Vagina (tissue), 2 donors: Measurements from ENCODE around the gene TMC4. TPM values are rescaled to one million over a fixed set of nuclear protein-coding genes. Genes with fewer than 3 reads are reported as not detected.

Source experiments
- DNase-seq, 2 donors: peaks; one replicate each; pipeline ENCODE4 v3.0.0-alpha.2; 2017; ENCODE audit errors: extremely low spot score in 2 of 2
- H3K27ac ChIP-seq: fragments of 200-600 bp; sonication (generic); one replicate; pipeline ENCODE4 v1.5.1; 2019
- H3K27me3 ChIP-seq: fragments of 200-600 bp; sonication (generic); one replicate; pipeline ENCODE4 v1.5.1; 2019
- H3K36me3 ChIP-seq, 2 donors: fragments of 200-600 bp; sonication (generic); one replicate each; pipeline ENCODE4 v1.5.1; 2017 to 2019
- H3K4me1 ChIP-seq: fragments of 200-600 bp; sonication (generic); one replicate; pipeline ENCODE4 v1.5.1; 2019
- H3K4me3 ChIP-seq, 2 donors: fragments of 200-600 bp; sonication (generic); 1 replicate in 1 of 2; 2 replicates in 1 of 2; pipeline ENCODE4 v1.5.1; 2016 to 2019
- H3K9me3 ChIP-seq: fragments of 200-600 bp; sonication (generic); one replicate; pipeline ENCODE4 v1.5.1; 2019
- POLR2A ChIP-seq, 2 donors: fragments of 450-650 bp; IDR thresholded peaks; one replicate each; pipeline ENCODE4 v1.6.1; 2017; ENCODE audit warnings: antibody characterized with exemption in 2 of 2, mild to moderate bottlenecking in 2 of 2, moderate library complexity in 2 of 2
- POLR2AphosphoS5 ChIP-seq, 2 donors: sonication (generic); formaldehyde crosslinking; IDR thresholded peaks; one replicate each; pipeline ENCODE4 v1.9.0; 2017; ENCODE audit warnings: antibody characterized with exemption in 2 of 2, mild to moderate bottlenecking in 2 of 2, low read depth in 1 of 2; ENCODE audit not compliant: insufficient read depth in 1 of 2
- intact Hi-C: fragments of 100-400 bp; cut with DNase I; formaldehyde crosslinking; loops from one replicate; pipeline ENCODE4 v1.15.1; 2023
- total RNA-seq: library from RNA; depleted of rRNA; stranded (reverse); fragments of >200 nt; gene quantifications from one replicate; pipeline ENCODE4 v1.2.3, GENCODE V29; 2016
- TF ChIP-seq, protein P1 (sequence below), 3 experiments: fragments of 450-650 bp in 2 of 3; fragments of 200-600 bp in 1 of 3; sonication (generic) in 1 of 3; IDR thresholded peaks; one replicate each; pipeline ENCODE4 v1.5.1; 2017 to 2019; ENCODE audit warnings: antibody characterized with exemption in 3 of 3, mild to moderate bottlenecking in 2 of 3, moderate library complexity in 2 of 3

The TMC4 gene
- total RNA-seq, 1 donor from 2014 or later: 22.3 TPM

DNA sequence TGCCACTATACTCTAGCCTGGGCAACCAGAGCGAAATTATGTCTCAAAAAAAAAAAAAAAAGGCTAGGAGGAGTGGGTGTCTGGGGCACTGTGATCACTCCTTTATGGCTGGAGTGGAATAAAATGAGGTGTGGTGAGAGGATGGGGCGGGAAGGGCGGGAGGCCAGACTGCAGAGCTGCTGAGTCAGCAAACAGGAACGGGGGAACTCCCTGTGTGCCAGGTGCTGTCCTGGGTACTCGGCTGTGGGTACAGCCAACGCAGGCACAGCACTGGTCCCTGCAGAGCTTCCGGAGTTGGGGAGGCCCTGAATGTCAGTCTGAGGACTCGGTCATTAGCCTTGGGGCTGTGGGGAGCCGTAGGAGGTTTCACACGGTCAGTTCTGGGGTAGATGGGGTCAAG is 51.7 kb downstream of the TMC4 start:
- peaks cover 10% of the 10 kb centered on the region for H3K4me1 ChIP-seq
- intact Hi-C loops: no loop called here
- peaks cover 0 to 79% of the 10 kb centered on the region in 2 donors for H3K36me3 ChIP-seq
- H3K27ac ChIP-seq: no peak overlapping the region
- TF ChIP-seq POLR2AphosphoS5 (IDR thresholded peaks at IDR 0.05; ENCODE audit: insufficient read depth in 1 of 2, low read depth in 1 of 2): no peak
- TF ChIP-seq, protein P1, sequence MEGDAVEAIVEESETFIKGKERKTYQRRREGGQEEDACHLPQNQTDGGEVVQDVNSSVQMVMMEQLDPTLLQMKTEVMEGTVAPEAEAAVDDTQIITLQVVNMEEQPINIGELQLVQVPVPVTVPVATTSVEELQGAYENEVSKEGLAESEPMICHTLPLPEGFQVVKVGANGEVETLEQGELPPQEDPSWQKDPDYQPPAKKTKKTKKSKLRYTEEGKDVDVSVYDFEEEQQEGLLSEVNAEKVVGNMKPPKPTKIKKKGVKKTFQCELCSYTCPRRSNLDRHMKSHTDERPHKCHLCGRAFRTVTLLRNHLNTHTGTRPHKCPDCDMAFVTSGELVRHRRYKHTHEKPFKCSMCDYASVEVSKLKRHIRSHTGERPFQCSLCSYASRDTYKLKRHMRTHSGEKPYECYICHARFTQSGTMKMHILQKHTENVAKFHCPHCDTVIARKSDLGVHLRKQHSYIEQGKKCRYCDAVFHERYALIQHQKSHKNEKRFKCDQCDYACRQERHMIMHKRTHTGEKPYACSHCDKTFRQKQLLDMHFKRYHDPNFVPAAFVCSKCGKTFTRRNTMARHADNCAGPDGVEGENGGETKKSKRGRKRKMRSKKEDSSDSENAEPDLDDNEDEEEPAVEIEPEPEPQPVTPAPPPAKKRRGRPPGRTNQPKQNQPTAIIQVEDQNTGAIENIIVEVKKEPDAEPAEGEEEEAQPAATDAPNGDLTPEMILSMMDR (IDR thresholded peaks at IDR 0.05): no peak
- H3K4me3 ChIP-seq: no peak overlapping the region
- no peaks in the 10 kb centered on the region for H3K9me3 ChIP-seq
- no peaks in the 10 kb centered on the region for H3K27me3 ChIP-seq
- no peak for DNase-seq

DNA sequence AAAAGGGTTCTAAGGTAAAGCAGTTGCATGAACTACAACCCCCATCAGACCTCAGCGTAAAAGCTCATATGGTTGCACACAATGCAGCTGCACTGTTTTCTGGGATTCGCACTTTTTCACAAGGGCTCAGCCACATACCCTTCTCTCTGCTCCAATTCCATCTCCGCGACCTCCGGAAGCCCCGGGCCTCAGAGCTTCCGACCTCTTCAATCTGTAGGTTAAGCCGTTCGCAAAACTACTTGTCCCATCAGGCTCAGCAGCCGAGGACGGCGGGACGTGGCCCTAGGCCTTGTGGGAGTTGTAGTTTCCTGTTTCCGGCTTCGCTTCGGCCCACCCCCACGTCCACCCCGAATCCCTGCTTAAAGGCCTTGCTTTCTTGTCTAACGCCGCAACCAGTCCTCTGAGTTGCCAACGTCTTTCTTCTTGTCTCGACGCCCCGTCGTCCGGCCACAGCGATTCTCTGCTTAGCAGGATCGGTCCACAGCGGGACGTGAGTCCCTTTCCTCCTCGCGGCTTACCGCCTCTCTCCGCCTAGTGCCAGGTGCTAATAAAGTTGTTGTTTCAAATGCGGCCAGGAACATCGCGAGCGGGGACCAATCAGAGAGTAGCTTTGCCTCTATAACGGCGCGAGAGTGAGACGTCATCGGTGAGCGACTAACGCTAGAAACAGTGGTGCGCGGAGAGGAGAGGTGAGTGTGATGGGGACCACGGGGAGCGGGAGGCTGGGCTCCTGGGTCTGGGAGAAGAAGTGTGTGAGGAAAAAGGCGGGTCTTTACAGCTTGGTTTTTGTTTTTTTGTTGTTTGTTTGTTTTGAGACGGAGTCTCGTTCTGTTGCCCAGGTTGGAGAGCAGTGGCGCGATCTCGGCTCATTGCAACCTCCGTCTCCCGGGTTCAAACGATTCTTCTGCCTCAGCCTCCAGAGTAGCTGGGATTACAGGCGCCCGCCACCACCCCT is 57.6 kb downstream of the TMC4 start, which contains the start of the genes PRPF31 and TFPT:
Gene PRPF31, plus strand, starts transcription at position 646 of the 955 bp plus-strand sequence. CDS start 2,525 bp downstream, outside the sequence.
Gene TFPT, minus strand, starts transcription at position 549 of the 955 bp plus-strand sequence. Its CDS starts 388 bp downstream, at position 161.
- Histone ChIP-seq H3K4me3 (peak within 1 kb of the TSS; percentile 69 to 74), H3K36me3 (peaks cover 0 to 29% of the 10 kb centered on the region in 2 donors), H3K27ac (peak within 1 kb of the TSS; percentile 87), H3K9me3 (no peaks in the 10 kb centered on the region), H3K4me1 (peaks cover 28% of the 10 kb centered on the region), H3K27me3 (no peaks in the 10 kb centered on the region)
- intact Hi-C loops: no loop called here
- TF ChIP-seq POLR2A (IDR thresholded peaks at IDR 0.05) (peak in 1 of 2 donors; percentile 25), POLR2AphosphoS5 (IDR thresholded peaks at IDR 0.05; ENCODE audit: insufficient read depth in 1 of 2, low read depth in 1 of 2) (peak; percentile 99 to 100)
- TF ChIP-seq, protein P1 (IDR thresholded peaks at IDR 0.05): no peak
- DNase-seq: peak in 1 of 2 donors; percentile 97

DNA sequence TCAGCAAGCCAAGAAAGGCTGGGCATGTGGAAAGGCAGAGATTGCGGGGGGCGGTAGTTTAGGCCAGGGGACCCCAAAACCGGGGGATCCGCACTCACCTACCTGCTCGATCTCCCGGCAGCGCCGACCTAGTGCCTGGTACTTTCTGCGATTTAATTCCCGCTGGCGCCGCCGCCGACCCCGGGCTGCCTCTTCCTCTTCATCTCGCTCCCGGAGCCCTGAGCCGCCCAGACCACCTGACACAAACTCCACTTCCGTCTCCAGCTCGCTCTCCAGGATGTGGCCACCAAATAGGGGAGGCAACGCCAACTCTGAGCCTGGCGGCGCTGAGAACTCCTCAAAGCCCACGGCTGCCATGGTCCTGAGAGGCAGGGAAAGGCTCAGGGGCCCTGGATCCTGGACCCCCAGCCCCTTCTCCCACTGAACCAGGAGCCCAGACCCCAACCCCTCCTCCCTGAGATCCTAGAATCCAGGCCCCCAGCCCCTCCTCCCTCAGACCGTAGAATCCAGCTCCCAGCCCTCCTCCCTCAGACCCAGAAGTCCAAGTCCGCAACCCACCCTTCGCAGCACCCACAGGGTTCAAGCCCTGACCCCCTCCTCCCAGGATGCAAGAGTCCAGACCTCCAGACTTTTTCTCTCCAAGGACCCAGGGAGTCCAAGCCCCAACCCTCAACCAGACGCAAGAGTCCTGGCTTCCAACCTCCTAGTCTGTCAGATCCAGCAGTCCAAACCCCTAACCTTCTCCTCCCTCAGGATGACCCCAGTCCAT is 58.4 kb downstream of the TMC4 start:
- Histone ChIP-seq H3K27ac (peak overlapping the region; percentile 87), H3K4me1 (peaks cover 28% of the 10 kb centered on the region), H3K9me3 (no peaks in the 10 kb centered on the region), H3K27me3 (no peaks in the 10 kb centered on the region), H3K4me3 (peak overlapping the region; percentile 69 to 74), H3K36me3 (peaks cover 0 to 28% of the 10 kb centered on the region in 2 donors)
- no peak for DNase-seq
- TF ChIP-seq, protein P1 (IDR thresholded peaks at IDR 0.05): no peak
- TF ChIP-seq POLR2A (IDR thresholded peaks at IDR 0.05): no peak
- no peak for TF ChIP-seq POLR2AphosphoS5 (IDR thresholded peaks at IDR 0.05; ENCODE audit: insufficient read depth in 1 of 2, low read depth in 1 of 2)
- intact Hi-C loops: no loop called here

Other genes with a start within 250 kb of the TMC4 start
- not detected for gene CACNG8, start 210.2 kb downstream of the TMC4 start, total RNA-seq
- not detected for gene CACNG6, start 181.5 kb downstream of the TMC4 start, total RNA-seq
- gene VSTM1, start 109.3 kb downstream of the TMC4 start, total RNA-seq: not detected
- not detected for gene TARM1, start 91.8 kb downstream of the TMC4 start, total RNA-seq
- gene OSCAR, start 72.4 kb downstream of the TMC4 start, total RNA-seq: 1.2 TPM
- 79.3 TPM for gene NDUFA3, start 70.3 kb downstream of the TMC4 start, total RNA-seq
- 13.0 TPM for gene TFPT, start 57.5 kb downstream of the TMC4 start, total RNA-seq
- 44.4 TPM for gene PRPF31, start 57.4 kb downstream of the TMC4 start, total RNA-seq
- 17.7 TPM for gene CNOT3, start 35.4 kb downstream of the TMC4 start, total RNA-seq
- 5.4 TPM for gene LENG1, start 13.4 kb downstream of the TMC4 start, total RNA-seq
- 76.6 TPM for gene MBOAT7, start 16.4 kb upstream of the TMC4 start, total RNA-seq
- gene TSEN34, start 18.1 kb upstream of the TMC4 start, total RNA-seq: 52.3 TPM
- gene RPS9, start 27.7 kb upstream of the TMC4 start, total RNA-seq: 1,892 TPM
- 20.4 TPM for gene LILRB3, start 49.8 kb upstream of the TMC4 start, total RNA-seq
- gene LILRA6, start 69.6 kb upstream of the TMC4 start, total RNA-seq: 1.5 TPM
- gene LILRB5, start 84.1 kb upstream of the TMC4 start, total RNA-seq: 12.3 TPM
- gene LILRB2, start 108.0 kb upstream of the TMC4 start, total RNA-seq: 2.0 TPM
- 2.9 TPM for gene LILRA5, start 140.0 kb upstream of the TMC4 start, total RNA-seq
- not detected for gene LILRA4, start 166.0 kb upstream of the TMC4 start, total RNA-seq
- 8.8 TPM for gene LAIR1, start 191.8 kb upstream of the TMC4 start, total RNA-seq
- gene TTYH1, start 242.3 kb upstream of the TMC4 start, total RNA-seq: 5.9 TPM